ENCODE data around the gene SEC14L1.

The SEC14L1 gene

GRCh38 chr17:77234695-77235094 is 93.9 kb downstream of the SEC14L1 start:
- no peaks in the 10 kb centered on the region for H3K9me3 ChIP-seq (ENCODE audit: control insufficient read depth, low read length)
- H2AFZ ChIP-seq, result no peak overlapping the region
- H3K27ac ChIP-seq, result peak overlapping the region; percentile 17
- no peak overlapping the region for H3K4me3 ChIP-seq (ENCODE audit: low read depth, low read length)
- no peak for TF ChIP-seq CTCF (IDR thresholded peaks at IDR 0.05)
- no peaks in the 10 kb centered on the region for H3K4me1 ChIP-seq
- no peaks in the 10 kb centered on the region for H3K36me3 ChIP-seq (ENCODE audit: control insufficient read depth, insufficient read depth, low read length)
- H3K9ac ChIP-seq, result no peak overlapping the region
- no peak overlapping the region for H3K4me2 ChIP-seq (ENCODE audit: low read length)
- no peaks in the 10 kb centered on the region for H3K79me2 ChIP-seq
- no peaks in the 10 kb centered on the region for H3K27me3 ChIP-seq (ENCODE audit: control insufficient read depth, insufficient read depth, low read length)

- no peaks in the 10 kb centered on the region for H3K27me3 ChIP-seq (ENCODE audit: control insufficient read depth, insufficient read depth, low read length)
- H3K4me1 ChIP-seq, result no peaks in the 10 kb centered on the region
- H3K36me3 ChIP-seq (ENCODE audit: control insufficient read depth, insufficient read depth, low read length), result no peaks in the 10 kb centered on the region
- H3K79me2 ChIP-seq, result no peaks in the 10 kb centered on the region
- no peak overlapping the region for H3K9ac ChIP-seq
- peak overlapping the region; percentile 70 for H2AFZ ChIP-seq
- H3K27ac ChIP-seq, result peak overlapping the region; percentile 17
- TF ChIP-seq CTCF (IDR thresholded peaks at IDR 0.05), result no peak
- H3K9me3 ChIP-seq (ENCODE audit: control insufficient read depth, low read length), result no peaks in the 10 kb centered on the region
- H3K4me3 ChIP-seq (ENCODE audit: low read depth, low read length), result peak overlapping the region; percentile 52
- peak overlapping the region; percentile 90 for H3K4me2 ChIP-seq (ENCODE audit: low read length)
Observed at GRCh38 chr17:77235370-77235941, 94.7 kb downstream of the SEC14L1 start.

- no peak overlapping the region for H3K27ac ChIP-seq
- no peak overlapping the region for H2AFZ ChIP-seq
- H3K4me2 ChIP-seq (ENCODE audit: low read length), result no peak overlapping the region
- H3K9ac ChIP-seq, result no peak overlapping the region
- no peaks in the 10 kb centered on the region for H3K4me1 ChIP-seq
- no peaks in the 10 kb centered on the region for H3K27me3 ChIP-seq (ENCODE audit: control insufficient read depth, insufficient read depth, low read length)
- H3K79me2 ChIP-seq, result no peaks in the 10 kb centered on the region
- H3K4me3 ChIP-seq (ENCODE audit: low read depth, low read length), result no peak overlapping the region
- H3K9me3 ChIP-seq (ENCODE audit: control insufficient read depth, low read length), result no peaks in the 10 kb centered on the region
- H3K36me3 ChIP-seq (ENCODE audit: control insufficient read depth, insufficient read depth, low read length), result no peaks in the 10 kb centered on the region
- TF ChIP-seq CTCF (IDR thresholded peaks at IDR 0.05), result no peak
Observed at GRCh38 chr17:77237232-77238008, 96.7 kb downstream of the SEC14L1 start.

- TF ChIP-seq CTCF (IDR thresholded peaks at IDR 0.05), result no peak
- Histone ChIP-seq H3K4me2 (ENCODE audit: low read length) (no peak overlapping the region), H3K9me3 (ENCODE audit: control insufficient read depth, low read length) (no peaks in the 10 kb centered on the region), H2AFZ (no peak overlapping the region), H3K36me3 (ENCODE audit: control insufficient read depth, insufficient read depth, low read length) (no peaks in the 10 kb centered on the region), H3K27me3 (ENCODE audit: control insufficient read depth, insufficient read depth, low read length) (no peaks in the 10 kb centered on the region), H3K9ac (no peak overlapping the region), H3K27ac (no peak overlapping the region), H3K4me1 (no peaks in the 10 kb centered on the region), H3K4me3 (ENCODE audit: low read depth, low read length) (no peak overlapping the region), H3K79me2 (no peaks in the 10 kb centered on the region)
Observed at GRCh38 chr17:77240976-77241375, 100.2 kb downstream of the SEC14L1 start.

Data from parathyroid adenoma (tissue), 2 donors.